Measurements from ENCODE around the gene TBKBP1. TPM values are rescaled to one million over a fixed set of nuclear protein-coding genes. Genes with fewer than 3 reads are reported as not detected.

TBKBP1 gene
- total RNA-seq, 1 donor from 2014 or later = 10.7 TPM

GRCh38 chr17:47698749-47699535 lies 5.0 kb downstream of the TBKBP1 start:
- no peak for DNase-seq (ENCODE audit: low read depth)

GRCh38 chr17:47699536-47699840 lies 5.5 kb downstream of the TBKBP1 start:
- no peak for DNase-seq (ENCODE audit: low read depth)

- no peak for DNase-seq (ENCODE audit: low read depth)
These were observed 6.8 kb downstream of the TBKBP1 start for GRCh38 chr17:47700471-47701449.

GRCh38 chr17:47701608-47702007 lies 7.6 kb downstream of the TBKBP1 start:
- no peak for DNase-seq (ENCODE audit: low read depth)

GRCh38 chr17:47702391-47702995 lies 8.5 kb downstream of the TBKBP1 start:
- no peak for DNase-seq (ENCODE audit: low read depth)

GRCh38 chr17:47703191-47703591 lies 9.2 kb downstream of the TBKBP1 start:
- no peak for DNase-seq (ENCODE audit: low read depth)

GRCh38 chr17:47703671-47704070 lies 9.7 kb downstream of the TBKBP1 start:
- no peak for DNase-seq (ENCODE audit: low read depth)

- DNase-seq (ENCODE audit: low read depth) = no peak
These were observed 10.2 kb downstream of the TBKBP1 start for GRCh38 chr17:47704116-47704515.

GRCh38 chr17:47704736-47705135 lies 10.8 kb downstream of the TBKBP1 start:
- DNase-seq (ENCODE audit: low read depth) = no peak

GRCh38 chr17:47705536-47706530 lies 11.9 kb downstream of the TBKBP1 start:
- no peak for DNase-seq (ENCODE audit: low read depth)

- DNase-seq (ENCODE audit: low read depth) = no peak
These were observed 13.3 kb downstream of the TBKBP1 start for GRCh38 chr17:47707056-47707804.

- no peak for DNase-seq (ENCODE audit: low read depth)
These were observed 13.9 kb downstream of the TBKBP1 start for GRCh38 chr17:47707884-47708283.

- DNase-seq (ENCODE audit: low read depth) = no peak
These were observed 14.4 kb downstream of the TBKBP1 start for GRCh38 chr17:47708312-47708863.

GRCh38 chr17:47708864-47709541 lies 15.0 kb downstream of the TBKBP1 start:
- no peak for DNase-seq (ENCODE audit: low read depth)

- DNase-seq (ENCODE audit: low read depth) = no peak
These were observed 15.6 kb downstream of the TBKBP1 start for GRCh38 chr17:47709594-47709993.

- DNase-seq (ENCODE audit: low read depth) = no peak
These were observed 17.6 kb downstream of the TBKBP1 start for GRCh38 chr17:47711366-47712099.

- DNase-seq (ENCODE audit: low read depth) = no peak
These were observed 18.5 kb downstream of the TBKBP1 start for GRCh38 chr17:47712330-47713023.

GRCh38 chr17:47713980-47714700 lies 20.2 kb downstream of the TBKBP1 start:
- no peak for DNase-seq (ENCODE audit: low read depth)

Measured in renal cortical epithelial cell (primary cell).